ENCODE measurements around the gene JMJD1C.

GRCh38 chr10:63228237-63228636, 237.5 kb downstream of the JMJD1C start:
- TF ChIP-seq POLR2A (IDR thresholded peaks at IDR 0.05) (no peak), POLR2AphosphoS5 (IDR thresholded peaks at IDR 0.05; ENCODE audit: insufficient read depth in 1 of 2, low read depth in 1 of 2) (no peak)
